ENCODE results near the gene C16orf89. TPM values are rescaled to one million over a fixed set of nuclear protein-coding genes. Genes with fewer than 3 reads are reported as not detected.

The C16orf89 gene
- total RNA-seq, 2 donors from 2014 or later = 0.51 TPM; not detected in 1

DNA sequence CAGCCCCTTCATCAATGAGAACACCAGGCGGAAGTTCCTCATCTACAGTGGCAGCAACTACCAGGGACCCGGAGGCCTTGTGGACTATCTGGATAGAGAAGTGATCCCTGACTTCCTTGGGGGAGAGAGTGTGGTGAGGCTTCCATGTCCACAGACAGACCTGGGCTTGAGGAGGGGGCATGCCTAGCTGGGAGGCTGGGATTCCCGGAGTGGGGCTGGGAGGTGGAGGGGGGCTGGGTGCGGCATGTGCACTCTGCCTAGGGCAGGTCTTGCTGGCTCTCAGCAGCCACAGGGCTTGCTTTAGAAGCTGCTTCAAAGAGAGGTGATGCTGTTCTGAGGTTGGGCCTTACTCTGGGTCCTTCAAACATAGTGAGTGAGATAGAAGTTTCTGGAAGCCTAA is 59.8 kb downstream of the C16orf89 start:
- peaks cover 2% of the 10 kb centered on the region for H3K4me1 ChIP-seq (ENCODE audit: control insufficient read depth, insufficient read depth, low read length)
- Mint-ChIP-seq H3K9me3 (no peaks in the 10 kb centered on the region), H3K4me1 (peaks cover 6% of the 10 kb centered on the region), H3K4me3 (no peak overlapping the region), H3K27ac (no peak overlapping the region), H3K27me3 (ENCODE audit: insufficient read depth) (peaks cover 89% of the 10 kb centered on the region), H3K36me3 (ENCODE audit: low read depth) (no peaks in the 10 kb centered on the region)
- TF ChIP-seq, protein P1, sequence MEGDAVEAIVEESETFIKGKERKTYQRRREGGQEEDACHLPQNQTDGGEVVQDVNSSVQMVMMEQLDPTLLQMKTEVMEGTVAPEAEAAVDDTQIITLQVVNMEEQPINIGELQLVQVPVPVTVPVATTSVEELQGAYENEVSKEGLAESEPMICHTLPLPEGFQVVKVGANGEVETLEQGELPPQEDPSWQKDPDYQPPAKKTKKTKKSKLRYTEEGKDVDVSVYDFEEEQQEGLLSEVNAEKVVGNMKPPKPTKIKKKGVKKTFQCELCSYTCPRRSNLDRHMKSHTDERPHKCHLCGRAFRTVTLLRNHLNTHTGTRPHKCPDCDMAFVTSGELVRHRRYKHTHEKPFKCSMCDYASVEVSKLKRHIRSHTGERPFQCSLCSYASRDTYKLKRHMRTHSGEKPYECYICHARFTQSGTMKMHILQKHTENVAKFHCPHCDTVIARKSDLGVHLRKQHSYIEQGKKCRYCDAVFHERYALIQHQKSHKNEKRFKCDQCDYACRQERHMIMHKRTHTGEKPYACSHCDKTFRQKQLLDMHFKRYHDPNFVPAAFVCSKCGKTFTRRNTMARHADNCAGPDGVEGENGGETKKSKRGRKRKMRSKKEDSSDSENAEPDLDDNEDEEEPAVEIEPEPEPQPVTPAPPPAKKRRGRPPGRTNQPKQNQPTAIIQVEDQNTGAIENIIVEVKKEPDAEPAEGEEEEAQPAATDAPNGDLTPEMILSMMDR (conservative IDR thresholded peaks at IDR 0.05) = no peak
- H3K36me3 ChIP-seq (ENCODE audit: control insufficient read depth, insufficient read depth, low read length) = no peaks in the 10 kb centered on the region
- H3K9me3 ChIP-seq (ENCODE audit: control insufficient read depth, low read length) = no peaks in the 10 kb centered on the region
- WGBS, 2 experiments (ENCODE audit: insufficient coverage in 1 of 2, insufficient read length in 1 of 2) = 91% methylated on average over 4 of the region's 4 CpGs; no CpG with 5 or more reads in 1 of the 2 experiments
- peaks cover 70% of the 10 kb centered on the region for H3K27me3 ChIP-seq (ENCODE audit: control insufficient read depth, insufficient read depth, low read length, poor library complexity, severe bottlenecking)
- H3K9ac ChIP-seq (ENCODE audit: extremely low read depth, low read length, poor library complexity, severe bottlenecking) = no peak overlapping the region
- no peak for DNase-seq
- no peak overlapping the region for H3K27ac ChIP-seq (ENCODE audit: low read depth, low read length)
- H3K4me3 ChIP-seq (ENCODE audit: low read length) = no peak overlapping the region

DNA sequence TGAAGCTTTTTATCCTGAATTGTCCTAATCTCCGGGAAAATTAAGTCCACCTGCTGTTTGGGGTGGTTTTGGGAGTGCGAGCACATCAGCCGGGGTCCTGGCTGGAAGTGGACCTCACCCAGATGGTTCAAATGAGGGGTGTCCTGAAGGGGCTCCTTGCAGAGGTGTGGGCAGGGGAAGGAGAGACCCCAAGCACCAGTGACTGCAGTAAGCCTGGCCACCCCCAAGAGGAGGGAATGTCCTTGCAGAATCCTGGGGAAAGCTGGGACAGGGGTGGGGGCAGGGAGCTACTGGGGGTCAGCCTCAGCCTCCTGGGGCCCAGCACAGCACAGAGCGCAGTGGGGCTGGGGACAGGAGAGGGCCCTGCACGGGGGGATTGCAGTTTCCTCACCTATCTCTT is 61.4 kb downstream of the C16orf89 start:
- TF ChIP-seq, protein P1 (conservative IDR thresholded peaks at IDR 0.05) = no peak
- Mint-ChIP-seq H3K27ac (no peak overlapping the region), H3K4me3 (no peak overlapping the region), H3K4me1 (no peaks in the 10 kb centered on the region), H3K9me3 (no peaks in the 10 kb centered on the region), H3K27me3 (ENCODE audit: insufficient read depth) (peaks cover 73% of the 10 kb centered on the region), H3K36me3 (ENCODE audit: low read depth) (no peaks in the 10 kb centered on the region)
- Histone ChIP-seq H3K4me3 (ENCODE audit: low read length) (no peak overlapping the region), H3K9me3 (ENCODE audit: control insufficient read depth, low read length) (no peaks in the 10 kb centered on the region), H3K27me3 (ENCODE audit: control insufficient read depth, insufficient read depth, low read length, poor library complexity, severe bottlenecking) (peaks cover 57% of the 10 kb centered on the region), H3K9ac (ENCODE audit: extremely low read depth, low read length, poor library complexity, severe bottlenecking) (no peak overlapping the region), H3K27ac (ENCODE audit: low read depth, low read length) (no peak overlapping the region), H3K36me3 (ENCODE audit: control insufficient read depth, insufficient read depth, low read length) (no peaks in the 10 kb centered on the region), H3K4me1 (ENCODE audit: control insufficient read depth, insufficient read depth, low read length) (no peaks in the 10 kb centered on the region)
- 85 to 95% methylated on average over 3 to 5 of the region's 5 CpGs for WGBS, 2 experiments (ENCODE audit: insufficient coverage in 1 of 2, insufficient read length in 1 of 2)
- no peak for DNase-seq

DNA sequence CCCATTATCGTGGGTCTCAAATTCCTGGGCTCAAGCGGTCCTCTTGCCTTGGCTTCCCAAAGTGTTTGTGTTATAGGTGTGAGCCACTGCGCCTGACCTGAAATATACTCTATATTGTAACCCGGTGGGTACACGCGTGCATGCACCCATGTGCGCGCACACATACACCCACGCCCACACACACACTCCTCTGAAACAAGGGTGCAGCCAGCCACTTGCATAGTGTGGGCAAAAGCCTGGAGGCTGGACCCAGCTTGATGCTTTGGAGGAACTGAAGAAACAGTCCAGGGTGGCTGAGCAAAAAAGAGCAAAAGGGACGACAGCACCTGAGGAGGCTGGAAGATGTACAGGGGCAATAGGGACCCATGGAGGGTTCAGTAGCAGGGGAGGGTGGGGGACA is 61.9 kb downstream of the C16orf89 start:
- H3K9me3 ChIP-seq (ENCODE audit: control insufficient read depth, low read length) = no peaks in the 10 kb centered on the region
- peaks cover 52% of the 10 kb centered on the region for H3K27me3 ChIP-seq (ENCODE audit: control insufficient read depth, insufficient read depth, low read length, poor library complexity, severe bottlenecking)
- H3K9ac ChIP-seq (ENCODE audit: extremely low read depth, low read length, poor library complexity, severe bottlenecking) = no peak overlapping the region
- Mint-ChIP-seq H3K4me3 (no peak overlapping the region), H3K27ac (no peak overlapping the region), H3K36me3 (ENCODE audit: low read depth) (no peaks in the 10 kb centered on the region), H3K9me3 (no peaks in the 10 kb centered on the region), H3K4me1 (no peaks in the 10 kb centered on the region), H3K27me3 (ENCODE audit: insufficient read depth) (peaks cover 70% of the 10 kb centered on the region)
- TF ChIP-seq, protein P1 (conservative IDR thresholded peaks at IDR 0.05) = no peak
- no peaks in the 10 kb centered on the region for H3K4me1 ChIP-seq (ENCODE audit: control insufficient read depth, insufficient read depth, low read length)
- no peaks in the 10 kb centered on the region for H3K36me3 ChIP-seq (ENCODE audit: control insufficient read depth, insufficient read depth, low read length)
- DNase-seq = no peak
- WGBS, 2 experiments (ENCODE audit: insufficient coverage in 1 of 2, insufficient read length in 1 of 2) = 80 to 92% methylated on average over 2 to 10 of the region's 10 CpGs
- no peak overlapping the region for H3K27ac ChIP-seq (ENCODE audit: low read depth, low read length)
- H3K4me3 ChIP-seq (ENCODE audit: low read length) = no peak overlapping the region

All from endodermal cell (in vitro differentiated cells).